ENCODE results near the gene B3GNT5.

B3GNT5 gene

GRCh38 chr3:183300996-183301562 is 48.0 kb downstream of the B3GNT5 start:
- H3K4me3 Mint-ChIP-seq, result no peak overlapping the region
- peaks cover 10% of the 10 kb centered on the region for H3K27me3 Mint-ChIP-seq (ENCODE audit: low read depth)
- no peak overlapping the region for H3K27ac Mint-ChIP-seq
- H3K9me3 Mint-ChIP-seq, result peaks cover 4% of the 10 kb centered on the region
- peaks cover 11% of the 10 kb centered on the region for H3K4me1 Mint-ChIP-seq
- peaks cover 5% of the 10 kb centered on the region for H3K36me3 Mint-ChIP-seq (ENCODE audit: low read depth)
- TF ChIP-seq CTCF (IDR thresholded peaks at IDR 0.05; ENCODE audit: unreplicated experiment in 3 of 3), result no peak

DNA sequence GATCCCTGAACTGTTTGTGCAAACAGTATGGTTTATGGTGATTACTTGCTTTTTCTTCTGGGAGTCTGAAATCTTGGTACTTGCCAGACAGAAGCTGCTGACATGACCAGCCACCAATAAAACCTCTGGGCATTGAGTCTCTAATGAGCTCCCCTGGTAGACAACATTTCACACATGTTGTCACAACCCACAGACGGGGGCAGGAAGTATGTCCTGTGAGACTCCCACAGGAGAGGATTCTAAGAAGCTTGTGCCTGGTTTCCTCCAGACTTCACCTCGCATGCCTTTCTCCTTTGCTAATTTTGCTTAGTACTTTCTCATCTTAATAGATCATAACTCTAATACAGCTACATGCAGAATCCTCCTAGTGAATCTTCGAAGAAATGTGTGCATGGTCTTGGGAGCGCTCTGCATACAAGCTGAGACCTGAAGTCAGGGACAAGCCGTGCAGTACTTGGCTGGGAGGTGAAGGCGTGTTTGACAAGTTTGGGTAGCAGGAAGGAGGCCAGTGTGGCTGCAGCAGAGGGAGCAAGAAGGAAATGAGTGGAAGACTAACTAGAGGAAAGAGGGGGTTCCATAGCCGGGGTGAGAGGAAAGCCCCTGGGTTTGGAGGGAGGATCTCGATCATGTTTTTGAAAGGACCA is 49.0 kb downstream of the B3GNT5 start:
- H3K9me3 Mint-ChIP-seq, result no peaks in the 10 kb centered on the region
- no peaks in the 10 kb centered on the region for H3K36me3 Mint-ChIP-seq (ENCODE audit: low read depth)
- peak overlapping the region in 1 of 3 experiments; percentile 2 for H3K27ac Mint-ChIP-seq
- H3K4me3 Mint-ChIP-seq, result no peak overlapping the region
- TF ChIP-seq CTCF (IDR thresholded peaks at IDR 0.05; ENCODE audit: unreplicated experiment in 3 of 3), result no peak
- H3K4me1 Mint-ChIP-seq, result peaks cover 11% of the 10 kb centered on the region
- peaks cover 19% of the 10 kb centered on the region for H3K27me3 Mint-ChIP-seq (ENCODE audit: low read depth)

DNA sequence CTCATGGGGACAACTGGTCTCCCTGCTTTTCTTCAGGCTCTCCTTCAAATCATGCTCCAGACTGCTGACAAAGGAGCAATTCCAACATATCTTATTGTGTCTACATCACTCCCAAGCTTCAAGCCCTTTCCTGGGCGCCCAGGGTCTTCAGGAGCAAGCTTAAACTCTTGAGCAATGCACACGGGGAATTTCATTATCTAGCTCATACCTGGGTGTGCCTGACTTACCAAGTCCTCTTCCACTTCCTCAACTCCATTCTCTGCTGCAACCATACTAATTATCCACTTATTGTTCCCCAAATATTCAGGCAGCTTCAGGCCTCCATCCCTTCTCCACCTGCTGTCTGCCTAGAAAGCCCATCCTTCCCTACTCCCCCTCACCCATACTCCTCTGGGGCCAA is 50.6 kb downstream of the B3GNT5 start:
- no peaks in the 10 kb centered on the region for H3K9me3 Mint-ChIP-seq
- peaks cover 7% of the 10 kb centered on the region for H3K4me1 Mint-ChIP-seq
- no peak overlapping the region for H3K4me3 Mint-ChIP-seq
- H3K27me3 Mint-ChIP-seq (ENCODE audit: low read depth), result peaks cover 14% of the 10 kb centered on the region
- no peak overlapping the region for H3K27ac Mint-ChIP-seq
- no peaks in the 10 kb centered on the region for H3K36me3 Mint-ChIP-seq (ENCODE audit: low read depth)
- TF ChIP-seq CTCF (IDR thresholded peaks at IDR 0.05; ENCODE audit: unreplicated experiment in 3 of 3), result no peak

DNA sequence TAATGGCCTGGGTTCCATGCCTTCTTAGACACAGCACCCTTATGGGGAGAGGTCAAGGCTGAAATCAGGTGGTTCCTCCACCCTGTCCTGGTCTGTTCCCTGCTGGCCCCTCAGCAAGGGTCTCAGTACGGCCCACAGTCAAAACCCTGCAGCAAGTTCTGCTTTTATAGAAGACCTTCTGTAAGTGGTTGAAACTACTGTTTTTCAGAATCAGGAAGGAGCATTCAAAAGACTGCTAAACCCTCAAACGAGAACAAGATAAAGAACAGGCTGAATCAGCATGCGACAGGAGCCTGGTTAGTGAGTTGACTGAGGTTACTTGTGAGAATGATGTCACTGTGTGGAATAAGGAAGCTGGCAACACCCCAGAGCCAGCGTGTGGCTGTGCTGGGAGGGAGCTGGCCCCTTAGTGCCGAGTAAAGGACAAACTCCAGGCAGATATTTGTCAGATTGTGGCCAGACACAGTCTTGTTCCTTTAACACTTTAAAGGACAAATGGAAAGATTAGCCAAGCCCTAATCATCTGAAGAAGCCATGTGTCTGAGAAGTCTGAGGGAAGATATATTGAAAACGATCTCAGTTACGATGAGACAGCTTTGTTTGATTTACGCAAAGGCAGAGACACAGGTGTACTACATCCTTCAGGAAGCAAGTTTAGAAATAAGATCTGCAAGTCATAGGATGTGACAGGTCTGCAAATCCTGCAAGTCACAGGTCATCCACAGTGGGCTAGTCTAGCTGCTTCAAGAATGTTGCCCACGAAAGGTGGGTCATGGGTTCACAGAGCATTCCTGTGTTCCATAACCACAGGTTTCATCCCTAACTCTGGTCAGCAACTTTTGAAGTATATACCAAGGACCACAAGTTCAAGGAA is 54.0 kb downstream of the B3GNT5 start:
- TF ChIP-seq CTCF (IDR thresholded peaks at IDR 0.05; ENCODE audit: unreplicated experiment in 3 of 3), result no peak
- Mint-ChIP-seq H3K27me3 (ENCODE audit: low read depth) (peaks cover 12% of the 10 kb centered on the region), H3K4me3 (no peak overlapping the region), H3K27ac (no peak overlapping the region), H3K36me3 (ENCODE audit: low read depth) (no peaks in the 10 kb centered on the region), H3K4me1 (peaks cover 4% of the 10 kb centered on the region), H3K9me3 (no peaks in the 10 kb centered on the region)

GRCh38 chr3:183307749-183308148 is 54.7 kb downstream of the B3GNT5 start:
- Mint-ChIP-seq H3K4me3 (no peak overlapping the region), H3K27me3 (ENCODE audit: low read depth) (peaks cover 9% of the 10 kb centered on the region), H3K36me3 (ENCODE audit: low read depth) (no peaks in the 10 kb centered on the region), H3K4me1 (no peaks in the 10 kb centered on the region), H3K9me3 (no peaks in the 10 kb centered on the region), H3K27ac (no peak overlapping the region)
- no peak for TF ChIP-seq CTCF (IDR thresholded peaks at IDR 0.05; ENCODE audit: unreplicated experiment in 3 of 3)
